ENCODE data around the gene POTEB. TPM values are rescaled to one million over a fixed set of nuclear protein-coding genes. Genes with fewer than 3 reads are reported as not detected.
"Not testable (repeated sequence)": the region's sequence is repeated elsewhere in the genome, so short reads cannot be mapped to it uniquely, and the experiment has no call there.

The POTEB gene
- not detected for total RNA-seq
- long read RNA-seq = 0 reads

- H3K4me1 ChIP-seq; ATAC-seq; H3K4me3 ChIP-seq; H3K9me3 ChIP-seq; DNase-seq; intact Hi-C loops (cut with DNase I); H3K36me3 ChIP-seq; H3K27ac ChIP-seq; H3K27me3 ChIP-seq (ENCODE audit: low read depth): not testable (repeated sequence)
Measured at GRCh38 chr15:21877635-21878034, at the start of gene POTEB. Gene POTEB (minus strand): TSS chr15:21877735. CDS start chr15:21877246, 489 bp downstream.

DNA sequence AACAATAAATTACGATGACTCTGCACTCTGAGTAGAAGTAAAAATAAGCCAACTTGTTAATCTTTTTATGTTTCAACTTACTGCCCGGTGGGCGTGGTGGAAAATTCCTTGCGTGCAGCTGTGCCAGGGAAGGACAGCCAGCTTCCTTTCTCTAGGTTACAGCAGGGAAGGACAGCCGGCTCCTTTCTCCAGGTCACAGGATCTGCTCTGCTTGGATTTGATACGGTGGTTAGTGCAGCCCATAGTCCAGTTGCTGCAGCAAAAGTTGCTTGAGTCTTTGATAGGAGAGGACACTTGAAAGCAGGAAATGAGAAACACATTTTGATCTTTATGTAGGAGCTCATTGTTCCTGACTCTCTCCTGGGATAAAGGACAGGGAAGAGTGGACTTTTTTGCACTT lies 13.4 kb upstream of the POTEB start:
- H3K4me3 ChIP-seq; H3K4me1 ChIP-seq; H3K27me3 ChIP-seq (ENCODE audit: low read depth); H3K9me3 ChIP-seq; DNase-seq; intact Hi-C loops (cut with DNase I); H3K36me3 ChIP-seq; H3K27ac ChIP-seq; ATAC-seq: not testable (repeated sequence)

GRCh38 chr15:21889542-21889941 lies 12.0 kb upstream of the POTEB start:
- DNase-seq; intact Hi-C loops (cut with DNase I); H3K9me3 ChIP-seq; H3K27me3 ChIP-seq (ENCODE audit: low read depth); H3K4me1 ChIP-seq; H3K4me3 ChIP-seq; H3K27ac ChIP-seq; ATAC-seq; H3K36me3 ChIP-seq: not testable (repeated sequence)

DNA sequence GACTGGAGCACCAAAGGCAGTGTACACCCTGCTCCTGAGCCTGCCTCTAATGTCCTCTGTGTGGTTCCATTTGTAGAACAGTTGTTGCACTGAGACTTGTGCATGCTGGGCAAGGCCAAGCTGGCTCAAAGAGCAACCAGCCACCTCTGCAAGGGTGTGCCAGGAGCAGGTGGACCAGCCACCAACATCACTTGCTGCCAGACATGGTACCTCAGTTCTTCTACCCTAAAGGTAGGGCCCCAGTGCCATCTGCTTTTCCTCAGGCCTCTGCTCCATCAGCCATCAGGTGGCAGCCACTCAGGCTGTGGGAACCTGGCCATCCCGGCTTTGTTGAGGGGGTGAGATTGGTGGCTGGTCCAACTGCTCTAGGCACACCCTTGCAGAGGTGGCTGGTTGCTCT lies 38.7 kb downstream of the POTEB start:
- intact Hi-C loops (cut with DNase I); H3K36me3 ChIP-seq; H3K27me3 ChIP-seq (ENCODE audit: low read depth); ATAC-seq; DNase-seq; H3K9me3 ChIP-seq; H3K27ac ChIP-seq; H3K4me1 ChIP-seq; H3K4me3 ChIP-seq: not testable (repeated sequence)

Small RNA genes lying within 50 kb of the gene (microRNA-seq; reads per million reads assigned to microRNA genes)
- gene MIR3118-4 (ENCODE audit: borderline number of aligned reads) = not detected

Other genes starting within 250 kb of the POTEB start
- gene OR4M2, start 202.8 kb upstream of the POTEB start, total RNA-seq = not detected